Cerebellar cortex (tissue), 1 donor: ENCODE measurements around the gene RASD1.
"Not testable (repeated sequence)": the region's sequence is repeated elsewhere in the genome, so short reads cannot be mapped to it uniquely, and the experiment has no call there.

Experiments used
- DNase-seq: peaks from one replicate; pipeline ENCODE4 v3.0.0-alpha.2; 2015; ENCODE audit warnings: low spot score

The RASD1 gene

GRCh38 chr17:17469358-17469757, 26.8 kb downstream of the RASD1 start:
- no peak for DNase-seq

- peak; percentile 88 for DNase-seq
Measured at GRCh38 chr17:17468217-17469010, 27.8 kb downstream of the RASD1 start.

- peak; percentile 24 for DNase-seq
Measured at GRCh38 chr17:17467720-17468119, 28.5 kb downstream of the RASD1 start.

DNA sequence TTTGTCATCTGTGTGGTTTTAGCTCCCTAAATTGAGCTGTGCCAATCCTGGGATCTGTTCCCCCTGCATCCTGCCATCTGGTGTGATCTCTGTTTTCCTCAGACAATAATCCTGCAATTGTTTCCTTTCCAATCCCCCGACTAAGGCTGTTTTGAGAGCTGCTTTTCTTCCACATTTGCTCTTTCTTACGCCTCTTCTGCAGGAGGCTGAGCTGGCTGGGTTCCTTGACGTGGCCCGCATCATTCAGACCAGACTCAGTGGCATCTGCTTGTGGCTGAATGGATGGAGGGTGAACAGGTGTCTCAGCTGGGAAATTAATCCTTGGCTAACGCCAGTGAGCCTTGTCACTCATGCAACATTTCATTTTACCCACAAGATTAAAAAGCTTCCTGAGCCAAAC, 29.2 kb downstream of the RASD1 start:
- DNase-seq = peak; percentile 81

DNA sequence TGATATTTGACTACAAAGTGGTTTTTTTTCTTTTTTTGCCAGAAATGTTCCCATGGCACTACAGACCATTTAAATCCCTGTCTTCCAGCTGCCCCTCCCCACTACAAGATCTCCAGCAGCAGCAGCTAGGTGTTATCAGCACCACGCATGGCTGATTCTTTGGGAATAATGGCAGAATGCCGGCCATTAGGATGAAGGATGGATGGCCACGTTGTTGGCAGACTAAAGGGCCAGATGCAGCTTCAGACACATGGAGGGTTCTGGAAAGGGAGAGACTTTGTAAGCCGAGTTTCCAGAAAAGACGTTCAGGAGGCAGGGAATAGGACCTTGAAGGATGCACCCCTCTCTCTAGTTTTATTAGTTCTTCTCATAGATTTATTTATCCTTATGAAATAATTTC, 29.7 kb downstream of the RASD1 start:
- DNase-seq = peak; percentile 74

GRCh38 chr17:17465878-17466277, 30.3 kb downstream of the RASD1 start:
- not testable (repeated sequence) for DNase-seq

DNA sequence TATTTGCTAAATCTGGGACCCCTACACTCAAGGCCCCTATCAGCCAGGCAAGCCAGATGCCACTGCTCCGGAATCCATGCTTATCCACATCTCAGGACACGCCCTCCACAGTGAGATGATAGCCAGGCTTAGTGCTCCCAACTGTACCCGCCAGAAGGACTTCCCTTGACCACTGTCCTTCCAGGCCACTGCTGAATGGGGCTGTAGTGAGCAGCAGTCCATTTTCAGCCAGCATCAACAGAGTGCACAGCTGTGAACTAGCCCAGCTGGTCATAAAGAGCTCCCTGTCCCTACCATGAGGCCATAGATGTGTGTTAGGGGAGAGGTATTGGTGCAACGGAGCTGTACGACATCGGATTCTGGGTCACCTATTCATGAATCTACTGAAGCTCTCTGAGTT, 32.4 kb downstream of the RASD1 start:
- DNase-seq = no peak

DNA sequence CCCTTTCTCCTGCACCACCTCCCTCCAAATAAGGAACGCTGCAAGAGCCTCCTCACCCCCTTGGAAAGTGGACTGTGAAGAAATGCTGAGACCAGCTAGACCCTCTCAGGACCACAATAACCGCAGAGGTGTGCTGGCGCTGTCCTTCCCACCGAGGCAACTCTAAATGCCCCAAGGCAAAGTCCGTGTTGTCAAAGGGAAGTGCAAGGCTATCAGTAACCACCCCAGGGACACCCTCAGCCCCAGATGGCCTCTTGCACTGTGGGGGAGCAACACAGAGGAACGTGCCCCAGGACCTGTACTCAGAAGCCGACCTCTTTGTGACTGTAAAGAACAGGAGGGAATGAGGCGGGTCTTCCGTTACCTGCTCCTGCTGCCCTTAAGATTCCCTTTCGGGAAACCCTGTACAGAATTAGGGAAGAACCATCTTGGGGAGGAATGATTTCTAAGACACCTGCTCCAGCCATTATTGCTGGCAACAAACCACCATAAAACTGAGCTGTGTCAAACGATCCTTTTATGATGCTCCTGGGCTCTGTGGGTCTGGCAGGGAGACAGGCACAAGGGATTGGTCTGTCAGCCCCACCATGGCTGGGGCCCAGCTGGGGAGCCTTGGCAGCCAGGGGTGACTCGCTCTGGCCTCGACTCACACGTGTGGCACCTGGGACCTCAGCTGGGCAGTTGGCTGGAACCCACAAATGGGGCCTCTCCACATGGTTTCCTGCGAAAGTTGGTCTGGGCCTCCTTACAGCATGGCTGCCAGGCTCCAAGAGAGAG, 34.0 kb downstream of the RASD1 start:
- no peak for DNase-seq

DNA sequence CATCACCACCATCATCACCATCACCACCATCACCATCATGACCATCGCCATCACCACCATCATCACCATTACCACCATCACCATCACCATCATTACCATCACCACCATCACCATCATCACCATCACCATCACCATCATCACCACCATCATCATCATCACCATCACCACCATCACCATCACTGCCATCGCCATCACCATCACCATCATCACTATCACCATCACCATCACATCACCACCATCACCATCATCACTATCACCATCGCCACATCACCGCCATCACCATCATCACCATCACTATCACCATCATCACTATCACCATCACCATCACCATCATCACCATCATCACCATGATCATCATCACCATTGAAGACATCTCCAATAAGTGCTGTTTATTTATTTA, 36.2 kb downstream of the RASD1 start:
- no peak for DNase-seq

GRCh38 chr17:17457680-17458079, 38.5 kb downstream of the RASD1 start:
- no peak for DNase-seq

DNA sequence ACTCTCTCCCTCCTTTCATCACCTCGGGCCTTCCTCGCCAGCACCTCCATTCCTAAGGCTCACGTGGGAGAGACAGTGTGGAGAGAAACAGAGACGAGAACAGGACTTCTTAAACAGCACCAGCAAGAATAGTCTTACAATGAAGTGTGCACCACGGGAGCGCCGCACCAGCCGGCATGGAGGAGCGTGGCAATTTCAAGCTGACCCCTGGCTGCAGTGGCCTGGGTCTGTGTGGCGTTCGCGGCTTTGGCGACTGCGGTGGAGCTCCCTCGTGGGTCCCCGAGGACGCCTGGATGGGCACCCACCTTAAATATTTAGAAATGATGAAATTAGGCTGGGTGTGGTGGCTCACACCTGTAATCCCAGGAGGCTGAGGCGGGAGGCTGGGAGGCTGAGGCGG, 39.9 kb downstream of the RASD1 start:
- no peak for DNase-seq

- no peak for DNase-seq
Measured at GRCh38 chr17:17455173-17455572, 41.0 kb downstream of the RASD1 start.

GRCh38 chr17:17454700-17455099, 41.5 kb downstream of the RASD1 start:
- DNase-seq = not testable (repeated sequence)

DNA sequence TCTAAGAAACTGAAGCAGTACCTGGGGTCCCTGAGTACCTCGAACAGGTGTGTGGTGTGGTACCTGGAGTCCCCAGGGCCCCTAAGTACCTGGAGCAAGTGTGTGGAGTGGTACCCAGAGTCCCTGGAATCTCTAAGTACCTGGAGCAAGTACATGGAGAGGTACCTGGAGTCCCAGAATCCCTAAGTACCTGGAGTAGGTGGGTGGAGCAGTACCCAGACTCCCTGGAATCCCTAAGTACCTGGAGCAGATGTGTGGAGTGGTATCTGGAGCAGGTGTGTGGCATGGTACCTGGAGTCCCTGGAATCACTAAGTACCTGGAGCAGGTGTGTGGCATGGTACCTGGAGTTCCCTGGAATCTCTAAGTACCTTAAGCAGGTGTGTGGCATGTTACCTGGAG, 41.9 kb downstream of the RASD1 start:
- no peak for DNase-seq

DNA sequence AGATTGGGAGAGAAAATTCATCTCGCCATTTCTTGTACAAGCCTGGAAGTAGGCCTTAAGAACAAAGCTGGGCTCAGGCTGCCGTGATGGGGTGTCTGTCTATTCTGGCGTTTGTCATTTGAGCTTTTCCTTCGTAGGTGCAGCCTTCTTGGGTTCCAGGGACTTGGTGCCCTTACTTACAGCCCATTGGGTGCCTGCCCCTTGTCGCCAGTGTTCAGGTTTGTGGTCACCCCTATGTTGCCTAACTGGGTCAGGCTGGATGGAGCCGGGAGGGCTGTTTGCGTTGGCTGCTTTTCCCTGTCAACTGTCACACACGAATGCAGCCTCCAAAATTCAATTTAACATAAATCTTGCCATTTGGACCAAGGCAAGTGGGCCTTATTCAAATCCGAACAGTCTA, 43.1 kb downstream of the RASD1 start:
- no peak for DNase-seq

DNA sequence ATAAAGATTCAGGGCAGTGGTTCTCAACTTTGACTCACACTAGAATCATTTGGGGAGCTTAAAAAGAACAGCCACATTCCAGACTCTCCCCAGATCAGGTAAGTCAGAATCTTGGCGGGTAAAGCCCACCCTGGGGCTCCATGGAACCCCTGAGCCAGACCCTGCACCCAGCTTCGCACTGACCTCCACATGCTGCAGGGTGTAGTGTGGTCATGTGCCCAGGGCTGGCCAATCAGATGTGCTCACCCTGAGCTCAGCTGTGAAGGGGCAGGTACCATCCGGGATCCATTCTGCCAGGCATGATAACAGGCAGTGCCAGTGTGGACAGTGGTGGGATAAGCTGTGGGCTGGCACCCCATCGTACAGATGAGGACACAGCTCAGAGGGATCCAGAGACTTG, 47.5 kb downstream of the RASD1 start:
- DNase-seq = no peak

GRCh38 chr17:17448076-17448475, 48.1 kb downstream of the RASD1 start:
- DNase-seq = no peak

GRCh38 chr17:17447264-17447663, 48.9 kb downstream of the RASD1 start:
- DNase-seq = peak; percentile 77

DNA sequence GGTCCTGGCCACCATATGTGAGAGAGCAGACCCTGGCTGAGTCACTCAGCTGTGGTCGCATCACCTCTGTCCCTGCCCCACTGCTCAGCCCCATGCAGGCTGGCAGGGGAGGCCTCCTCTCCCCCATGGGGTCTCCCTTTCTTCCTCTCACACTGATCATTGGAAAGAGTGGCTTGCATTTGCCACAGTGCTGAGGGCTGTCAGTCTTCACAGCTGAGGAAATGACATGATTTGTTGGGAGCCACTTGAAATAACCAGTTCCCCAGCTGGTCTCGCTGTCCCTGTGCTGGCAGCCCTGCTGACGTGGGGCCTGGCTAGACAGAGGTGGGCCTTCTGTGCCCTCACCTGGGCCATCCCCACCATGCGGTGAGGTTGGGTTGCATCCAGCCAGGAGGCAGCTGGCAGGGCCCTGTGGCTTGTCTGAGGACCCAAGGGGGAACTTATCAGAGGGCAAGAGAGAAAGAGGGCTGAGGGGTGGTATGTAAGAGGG, 49.5 kb downstream of the RASD1 start:
- DNase-seq = no peak

- DNase-seq = peak; percentile 44
Measured at GRCh38 chr17:17445925-17446665, 50.1 kb downstream of the RASD1 start.

- DNase-seq = no peak
Measured at GRCh38 chr17:17445296-17445924, 50.8 kb downstream of the RASD1 start.
